ENCODE results near the gene ATP10B.

DNA sequence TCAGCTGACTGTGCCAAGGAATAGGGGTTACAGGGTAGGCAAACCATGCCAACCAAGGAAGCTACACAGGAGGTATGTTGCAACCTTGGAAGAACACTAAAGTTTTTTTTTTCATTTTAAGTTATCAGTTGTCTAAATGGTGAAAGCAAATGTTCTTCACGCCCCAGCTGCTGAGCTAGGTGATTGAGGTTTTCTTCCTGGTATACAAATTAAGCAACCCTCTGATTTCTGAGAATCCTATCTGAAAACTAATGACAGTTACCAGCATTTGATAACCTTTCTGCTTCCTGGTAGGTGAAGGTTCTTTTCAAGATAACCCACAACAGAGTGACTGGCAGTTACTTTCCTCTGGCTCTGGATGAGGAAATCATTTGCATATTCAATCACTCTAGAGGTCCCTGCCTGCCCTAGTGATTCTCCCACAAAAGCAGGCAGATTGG lies 194.9 kb downstream of the ATP10B start:
- TF ChIP-seq, protein P1, sequence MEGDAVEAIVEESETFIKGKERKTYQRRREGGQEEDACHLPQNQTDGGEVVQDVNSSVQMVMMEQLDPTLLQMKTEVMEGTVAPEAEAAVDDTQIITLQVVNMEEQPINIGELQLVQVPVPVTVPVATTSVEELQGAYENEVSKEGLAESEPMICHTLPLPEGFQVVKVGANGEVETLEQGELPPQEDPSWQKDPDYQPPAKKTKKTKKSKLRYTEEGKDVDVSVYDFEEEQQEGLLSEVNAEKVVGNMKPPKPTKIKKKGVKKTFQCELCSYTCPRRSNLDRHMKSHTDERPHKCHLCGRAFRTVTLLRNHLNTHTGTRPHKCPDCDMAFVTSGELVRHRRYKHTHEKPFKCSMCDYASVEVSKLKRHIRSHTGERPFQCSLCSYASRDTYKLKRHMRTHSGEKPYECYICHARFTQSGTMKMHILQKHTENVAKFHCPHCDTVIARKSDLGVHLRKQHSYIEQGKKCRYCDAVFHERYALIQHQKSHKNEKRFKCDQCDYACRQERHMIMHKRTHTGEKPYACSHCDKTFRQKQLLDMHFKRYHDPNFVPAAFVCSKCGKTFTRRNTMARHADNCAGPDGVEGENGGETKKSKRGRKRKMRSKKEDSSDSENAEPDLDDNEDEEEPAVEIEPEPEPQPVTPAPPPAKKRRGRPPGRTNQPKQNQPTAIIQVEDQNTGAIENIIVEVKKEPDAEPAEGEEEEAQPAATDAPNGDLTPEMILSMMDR (IDR thresholded peaks at IDR 0.05): no peak
- no peak for TF ChIP-seq POLR2A (IDR thresholded peaks at IDR 0.05)
